Measurements from ENCODE around the gene PPP1R11.

- TF ChIP-seq CTCF (conservative IDR thresholded peaks at IDR 0.05; ENCODE audit: low read depth in 2 of 2) = no peak
- TF ChIP-seq POLR2AphosphoS5 (IDR thresholded peaks at IDR 0.05; ENCODE audit: low read depth) = no peak
- no peak for TF ChIP-seq REST (IDR thresholded peaks at IDR 0.05; ENCODE audit: unreplicated experiment)
Observed at GRCh38 chr6:30062471-30063178, 4.4 kb upstream of the PPP1R11 start.
